K562 (cell line): Measurements from ENCODE around the gene SH3BP5. TPM values are rescaled to one million over a fixed set of nuclear protein-coding genes. Genes with fewer than 3 reads are reported as not detected.

ENCODE experiments used
- ARID2 ChIP-seq: fragments of 450-650 bp; IDR thresholded peaks from 2 replicates; pipeline ENCODE4 v1.6.1; 2017; ENCODE audit warnings: antibody characterized with exemption, mild to moderate bottlenecking
- CC2D1A ChIP-seq: fragments of 450-650 bp; IDR thresholded peaks from 2 replicates; pipeline ENCODE4 v1.6.1; 2017; ENCODE audit warnings: mild to moderate bottlenecking
- CREB1 ChIP-seq, 2 experiments: sonication (generic) in 1 of 2; formaldehyde crosslinking in 1 of 2; IDR thresholded peaks; 2 replicates each; pipeline versions ENCODE4 v1.6.1 to v1.8.0; 2012 to 2022; ENCODE audit warnings: inconsistent platforms in 1 of 2, mild to moderate bottlenecking in 1 of 2, missing genetic modification reagents in 1 of 2, moderate library complexity in 1 of 2
- FOSL1 ChIP-seq: fragments of 200-800 bp; sonication (Bioruptor generic); conservative IDR thresholded peaks from 2 replicates; pipeline ENCODE4 v1.6.1; 2016; ENCODE audit warnings: missing genetic modification characterization, missing compliant biosample characterization
- FOXM1 ChIP-seq, 2 experiments: fragments of 450-650 bp in 1 of 2; sonication (generic) in 1 of 2; formaldehyde crosslinking in 1 of 2; IDR thresholded peaks; 2 replicates each; pipeline versions ENCODE4 v1.6.1 to v1.9.0; 2017 to 2022; ENCODE audit warnings: low read depth in 2 of 2, mild to moderate bottlenecking in 2 of 2, missing genetic modification reagents in 1 of 2, moderate library complexity in 1 of 2
- HSF4 ChIP-seq: fragments of 250-450 bp; sonication (Bioruptor Pico); IDR thresholded peaks from 2 replicates; pipeline ENCODE4 v2.1.2; 2022; ENCODE audit warnings: mild to moderate bottlenecking, moderate library complexity, borderline replicate concordance
- MAFK ChIP-seq: IDR thresholded peaks from 2 replicates; pipeline ENCODE4 v1.6.1; 2011; ENCODE audit warnings: low read length, improper control_type of control experiment
- MAZ ChIP-seq, 2 experiments: fragments of 450-650 bp in 1 of 2; sonication (generic) in 1 of 2; formaldehyde crosslinking; IDR thresholded peaks in 1 of 2; conservative IDR thresholded peaks in 1 of 2; 2 replicates each; pipeline versions ENCODE4 v1.4.0 to v1.5.0; 2020; ENCODE audit warnings: mild to moderate bottlenecking in 1 of 2, missing genetic modification reagents in 1 of 2
- NCOA1 ChIP-seq: fragments of 450-650 bp; IDR thresholded peaks from 2 replicates; pipeline ENCODE4 v1.6.1; 2016; ENCODE audit warnings: low read depth
- NR2C2 ChIP-seq, 2 experiments: fragments of 200-800 bp in 1 of 2; sonication (Bioruptor generic) in 1 of 2; sonication (generic) in 1 of 2; formaldehyde crosslinking in 1 of 2; IDR thresholded peaks; 2 replicates each; pipeline versions ENCODE4 v1.6.1 to v1.8.0; 2016 to 2022; ENCODE audit warnings: mild to moderate bottlenecking in 1 of 2, missing compliant biosample characterization in 1 of 2, missing genetic modification characterization in 1 of 2, missing genetic modification reagents in 1 of 2
- NR4A1 ChIP-seq, 2 experiments: fragments of 250-450 bp in 1 of 2; fragments of 450-650 bp in 1 of 2; sonication (Bioruptor Pico) in 1 of 2; IDR thresholded peaks; 2 replicates each; pipeline versions ENCODE4 v1.4.0 to v1.6.1; 2016 to 2020; ENCODE audit warnings: mild to moderate bottlenecking in 2 of 2, missing compliant biosample characterization in 1 of 2, missing genetic modification characterization in 1 of 2, moderate library complexity in 1 of 2
- RBM22 ChIP-seq: fragments of 200-400 bp; formaldehyde crosslinking; IDR thresholded peaks from 2 replicates; pipeline ENCODE4 v1.6.1; 2018; ENCODE audit warnings: low read length, low read depth; ENCODE audit not compliant: poor library complexity, severe bottlenecking
- SIN3B ChIP-seq: fragments of 450-650 bp; IDR thresholded peaks from 2 replicates; pipeline ENCODE4 v1.6.1; 2017; ENCODE audit warnings: low read depth, mild to moderate bottlenecking, moderate library complexity
- SMAD4 ChIP-seq: fragments of 250-450 bp; sonication (Bioruptor Pico); conservative IDR thresholded peaks from 2 replicates; pipeline ENCODE4 v1.8.0; 2021; ENCODE audit warnings: inconsistent platforms, mild to moderate bottlenecking, moderate library complexity
- SP2 ChIP-seq: IDR thresholded peaks from 2 replicates; pipeline ENCODE4 v1.6.1; 2011; ENCODE audit warnings: mild to moderate bottlenecking, low read depth, low read length, moderate library complexity; ENCODE audit not compliant: poor library complexity, severe bottlenecking; ENCODE audit errors: extremely low read depth
- SREBF1 ChIP-seq: fragments of 150-350 bp; IDR thresholded peaks from 2 replicates; pipeline ENCODE4 v1.6.1; 2014; ENCODE audit warnings: antibody characterized with exemption, low read depth, low read length, borderline replicate concordance
- TCF7 ChIP-seq: sonication (generic); IDR thresholded peaks from 2 replicates; pipeline ENCODE4 v1.6.1; 2016; ENCODE audit warnings: antibody characterized with exemption, borderline replicate concordance
- TCFL5 ChIP-seq: fragments of 250-450 bp; sonication (Bioruptor Pico); conservative IDR thresholded peaks from 2 replicates; pipeline ENCODE4 v1.6.1; 2021; ENCODE audit warnings: mild to moderate bottlenecking, moderate library complexity, matching md5 sums
- TEAD4 ChIP-seq, 2 experiments: sonication (generic) in 1 of 2; formaldehyde crosslinking in 1 of 2; IDR thresholded peaks; 2 replicates each; pipeline versions ENCODE4 v1.6.1 to v1.8.0; 2012 to 2022; ENCODE audit warnings: borderline replicate concordance in 1 of 2, inconsistent platforms in 1 of 2, low read length in 1 of 2, mild to moderate bottlenecking in 1 of 2, missing genetic modification reagents in 1 of 2
- ZNF780A ChIP-seq: fragments of 250-450 bp; sonication (Bioruptor Pico); IDR thresholded peaks from 2 replicates; pipeline ENCODE4 v1.5.0; 2021; ENCODE audit warnings: mild to moderate bottlenecking
- polyA plus RNA-seq, 8 experiments: library from polyadenylated mRNA; depleted of rRNA in 4 of 8; stranded (reverse) in 5 of 8; unstranded in 3 of 8; fragments of >200 nt; fragmentation: Nextera tagmentation in 2 of 8; fragmentation: Illumina TruSeq in 1 of 8; extraction: Ambion mirVana in 2 of 8; extraction: Trizol in 1 of 8; gene quantifications; 2 replicates each; pipeline versions ENCODE4 v1.2.1 to v1.2.3, GENCODE V29; 2011 to 2014; ENCODE audit warnings: inconsistent platforms in 1 of 8, missing spikeins in 1 of 8
- total RNA-seq, 7 experiments: library from RNA; depleted of rRNA in 6 of 7; stranded (reverse); fragments of >200 nt in 6 of 7; fragmentation: Illumina TruSeq in 2 of 7; extraction: Trizol in 2 of 7; gene quantifications; 2 replicates each; pipeline versions ENCODE4 v1.2.1 to v1.2.3, GENCODE V29; 2011 to 2021; ENCODE audit warnings: low replicate concordance in 1 of 7
- TF ChIP-seq, protein P1 (sequence below), 2 experiments: IDR thresholded peaks; 2 replicates each; pipeline ENCODE4 v1.6.1; 2012; ENCODE audit warnings: improper control_type of control experiment in 2 of 2, low read depth in 2 of 2, low read length in 2 of 2, borderline replicate concordance in 1 of 2
- TF ChIP-seq, protein P2 (sequence below): fragments of 450-650 bp; formaldehyde crosslinking; IDR thresholded peaks from 2 replicates; pipeline ENCODE4 v1.4.0; 2020; ENCODE audit warnings: mild to moderate bottlenecking, moderate library complexity

Gene SH3BP5
- total and polyA plus RNA-seq, 9 of the 15 experiments (the other 6 are each of a cell fraction or from before 2014, with no cell fraction given), result 2.9 to 29.0 (median 14.9) TPM

DNA sequence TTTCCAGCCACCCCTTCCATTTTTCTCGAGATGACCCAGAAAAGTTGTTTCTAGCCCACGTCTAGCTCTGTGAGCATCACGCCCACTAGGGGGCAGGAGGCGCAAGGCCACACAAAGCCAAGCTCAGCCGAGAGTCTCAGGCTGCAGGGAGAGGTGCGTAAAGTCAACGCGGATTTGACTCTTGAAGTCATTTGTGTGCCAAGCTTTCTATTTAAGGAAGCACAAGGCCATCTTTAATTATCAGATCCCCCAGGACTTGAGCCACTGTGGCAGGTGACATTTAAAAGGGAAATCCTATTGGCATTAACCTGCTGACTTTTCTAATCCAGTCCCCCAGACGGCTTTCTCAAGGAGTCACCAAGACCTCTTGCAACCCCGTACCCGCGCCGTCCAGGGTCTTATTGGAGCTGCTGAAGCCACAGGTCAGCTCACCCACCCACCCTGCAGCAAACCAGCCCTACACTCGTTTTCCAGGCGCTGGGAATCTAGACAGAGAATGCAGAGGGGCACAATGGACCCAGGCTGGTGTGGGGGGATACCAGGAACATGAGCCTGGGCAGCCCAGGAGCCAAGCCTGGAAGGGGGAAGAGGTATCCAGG lies 64.3 kb downstream of the SH3BP5 start (continued):
- TF ChIP-seq NR4A1 (CRISPR knock-in tag; IDR thresholded peaks at IDR 0.05), result no peak
- TF ChIP-seq NR4A1 (tag; IDR thresholded peaks at IDR 0.05), result 0 out of 2 replicates have a peak, but pooled peaks have one; percentile 41
- TF ChIP-seq HSF4 (CRISPR knock-in tag), result no peak
- TF ChIP-seq TCFL5 (CRISPR knock-in tag), result no peak
- no peak for TF ChIP-seq ZNF780A (CRISPR knock-in tag)
- TF ChIP-seq, protein P1, sequence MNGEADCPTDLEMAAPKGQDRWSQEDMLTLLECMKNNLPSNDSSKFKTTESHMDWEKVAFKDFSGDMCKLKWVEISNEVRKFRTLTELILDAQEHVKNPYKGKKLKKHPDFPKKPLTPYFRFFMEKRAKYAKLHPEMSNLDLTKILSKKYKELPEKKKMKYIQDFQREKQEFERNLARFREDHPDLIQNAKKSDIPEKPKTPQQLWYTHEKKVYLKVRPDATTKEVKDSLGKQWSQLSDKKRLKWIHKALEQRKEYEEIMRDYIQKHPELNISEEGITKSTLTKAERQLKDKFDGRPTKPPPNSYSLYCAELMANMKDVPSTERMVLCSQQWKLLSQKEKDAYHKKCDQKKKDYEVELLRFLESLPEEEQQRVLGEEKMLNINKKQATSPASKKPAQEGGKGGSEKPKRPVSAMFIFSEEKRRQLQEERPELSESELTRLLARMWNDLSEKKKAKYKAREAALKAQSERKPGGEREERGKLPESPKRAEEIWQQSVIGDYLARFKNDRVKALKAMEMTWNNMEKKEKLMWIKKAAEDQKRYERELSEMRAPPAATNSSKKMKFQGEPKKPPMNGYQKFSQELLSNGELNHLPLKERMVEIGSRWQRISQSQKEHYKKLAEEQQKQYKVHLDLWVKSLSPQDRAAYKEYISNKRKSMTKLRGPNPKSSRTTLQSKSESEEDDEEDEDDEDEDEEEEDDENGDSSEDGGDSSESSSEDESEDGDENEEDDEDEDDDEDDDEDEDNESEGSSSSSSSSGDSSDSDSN (IDR thresholded peaks at IDR 0.05; ENCODE audit: borderline replicate concordance in 1 of 2, low read depth in 2 of 2, low read length in 2 of 2), result 0 out of 4 replicates have a peak, but pooled peaks of 1 of the 2 experiments have one; percentile 46
- no peak for TF ChIP-seq SREBF1
- TF ChIP-seq SMAD4 (CRISPR knock-in tag), result 0 out of 2 replicates have a peak, but pooled peaks have one; percentile 32
- no peak for TF ChIP-seq CREB1 (IDR thresholded peaks at IDR 0.05)
- TF ChIP-seq CREB1 (CRISPR knock-in tag; IDR thresholded peaks at IDR 0.05), result peak; percentile 61; the same call in 1 of the 2 replicates
- TF ChIP-seq MAZ (CRISPR knock-in tag; conservative IDR thresholded peaks at IDR 0.05 in 1 of 2, IDR thresholded peaks at IDR 0.05 in 1 of 2), result peak in 1 of 2 experiments; percentile 54; a peak in 2 of 4 replicates
- no peak for TF ChIP-seq NCOA1
- TF ChIP-seq MAFK, result 0 out of 2 replicates have a peak, but pooled peaks have one; percentile 2
- no peak for TF ChIP-seq RBM22
- TF ChIP-seq CC2D1A, result peak; percentile 89
- TF ChIP-seq NR2C2 (CRISPR knock-in tag; IDR thresholded peaks at IDR 0.05), result peak; percentile 84
- peak; percentile 79 for TF ChIP-seq NR2C2 (tag; IDR thresholded peaks at IDR 0.05)
- TF ChIP-seq FOSL1 (tag), result peak; percentile 42; the same call in 1 of the 2 replicates
- TF ChIP-seq ARID2, result peak; percentile 97
- TF ChIP-seq SIN3B, result 0 out of 2 replicates have a peak, but pooled peaks have one; percentile 21
- TF ChIP-seq FOXM1 (IDR thresholded peaks at IDR 0.05; ENCODE audit: low read depth), result no peak
- no peak for TF ChIP-seq FOXM1 (CRISPR knock-in tag; IDR thresholded peaks at IDR 0.05; ENCODE audit: low read depth)
- TF ChIP-seq TEAD4 (IDR thresholded peaks at IDR 0.05; ENCODE audit: low read length), result 0 out of 2 replicates have a peak, but pooled peaks have one; percentile 12
- no peak for TF ChIP-seq TEAD4 (CRISPR knock-in tag; IDR thresholded peaks at IDR 0.05; ENCODE audit: borderline replicate concordance)
- no peak for TF ChIP-seq SP2
- 0 out of 2 replicates have a peak, but pooled peaks have one; percentile 27 for TF ChIP-seq TCF7
- TF ChIP-seq, protein P2, sequence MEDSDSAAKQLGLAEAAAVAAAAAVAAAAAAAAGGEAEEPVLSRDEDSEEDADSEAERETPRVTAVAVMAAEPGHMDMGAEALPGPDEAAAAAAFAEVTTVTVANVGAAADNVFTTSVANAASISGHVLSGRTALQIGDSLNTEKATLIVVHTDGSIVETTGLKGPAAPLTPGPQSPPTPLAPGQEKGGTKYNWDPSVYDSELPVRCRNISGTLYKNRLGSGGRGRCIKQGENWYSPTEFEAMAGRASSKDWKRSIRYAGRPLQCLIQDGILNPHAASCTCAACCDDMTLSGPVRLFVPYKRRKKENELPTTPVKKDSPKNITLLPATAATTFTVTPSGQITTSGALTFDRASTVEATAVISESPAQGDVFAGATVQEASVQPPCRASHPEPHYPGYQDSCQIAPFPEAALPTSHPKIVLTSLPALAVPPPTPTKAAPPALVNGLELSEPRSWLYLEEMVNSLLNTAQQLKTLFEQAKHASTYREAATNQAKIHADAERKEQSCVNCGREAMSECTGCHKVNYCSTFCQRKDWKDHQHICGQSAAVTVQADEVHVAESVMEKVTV (CRISPR knock-in tag), result peak; percentile 99
